CD4-positive, alpha-beta memory T cell (primary cell): ENCODE results near the gene OR13A1. TPM values are rescaled to one million over a fixed set of nuclear protein-coding genes. Genes with fewer than 3 reads are reported as not detected.
"Not testable (repeated sequence)": the region's sequence is repeated elsewhere in the genome, so short reads cannot be mapped to it uniquely, and the experiment has no call there.

Experiments
- CTCF ChIA-PET: fragments of 350-600 bp; sonication (Branson Sonifier 250); formaldehyde crosslinking; loops from one replicate; lab custom pipeline; 2021; ENCODE audit warnings: inconsistent platforms; ENCODE audit not compliant: partially characterized antibody; lab: Charles Lee
- POLR2A ChIA-PET: fragments of 350-600 bp; sonication (Branson Sonifier 250); formaldehyde crosslinking; loops from one replicate; lab custom pipeline; 2021; ENCODE audit not compliant: partially characterized antibody; lab: Charles Lee
- DNase-seq, 5 donors: peaks; one replicate each; pipeline versions ENCODE4 v3.0.0 to v3.0.0-alpha.2; 2020 to 2022; ENCODE audit warnings: mixed read lengths in 1 of 5
- H3K27ac ChIP-seq: one replicate; pipeline ENCODE4 v1.7.0; 2013; ENCODE audit warnings: low read depth, low read length
- H3K27me3 ChIP-seq: 2 replicates; pipeline ENCODE4 v1.7.0; 2013; ENCODE audit warnings: mild to moderate bottlenecking, low read length, moderate library complexity; ENCODE audit not compliant: insufficient read depth
- H3K36me3 ChIP-seq: 2 replicates; pipeline ENCODE4 v1.7.0; 2013; ENCODE audit warnings: mild to moderate bottlenecking, low read length, moderate library complexity; ENCODE audit not compliant: insufficient read depth
- H3K4me1 ChIP-seq: 2 replicates; pipeline ENCODE4 v1.7.0; 2013; ENCODE audit warnings: mild to moderate bottlenecking, low read length, moderate library complexity; ENCODE audit not compliant: insufficient read depth
- H3K4me3 ChIP-seq, 2 donors: one replicate each; pipeline ENCODE4 v1.7.0; 2013; ENCODE audit warnings: low read length in 2 of 2, mild to moderate bottlenecking in 1 of 2
- H3K9me3 ChIP-seq, 2 donors: one replicate each; pipeline ENCODE4 v1.7.0; 2013; ENCODE audit warnings: low read length in 2 of 2, control low read depth in 1 of 2; ENCODE audit not compliant: control insufficient read depth in 1 of 2
- H3K27ac Mint-ChIP-seq, 7 donors: one replicate each; pipeline ENCODE4 v1.8.0; 2020 to 2021; ENCODE audit warnings: mixed read lengths in 7 of 7, mild to moderate bottlenecking in 6 of 7, inconsistent platforms in 3 of 7, moderate library complexity in 3 of 7
- H3K27me3 Mint-ChIP-seq, 2 donors: one replicate each; pipeline ENCODE4 v1.8.0; 2020 to 2021; ENCODE audit warnings: mixed read lengths in 2 of 2
- H3K36me3 Mint-ChIP-seq, 2 donors: one replicate each; pipeline ENCODE4 v1.8.0; 2020 to 2021; ENCODE audit warnings: mixed read lengths in 2 of 2, inconsistent platforms in 1 of 2, mild to moderate bottlenecking in 1 of 2
- H3K4me1 Mint-ChIP-seq, 4 donors: one replicate each; pipeline ENCODE4 v1.8.0; 2020 to 2021; ENCODE audit warnings: mixed read lengths in 4 of 4, mild to moderate bottlenecking in 1 of 4
- H3K4me3 Mint-ChIP-seq, 8 donors: one replicate each; pipeline ENCODE4 v1.8.0; 2020 to 2021; ENCODE audit warnings: mixed read lengths in 8 of 8, mild to moderate bottlenecking in 7 of 8, moderate library complexity in 6 of 8, inconsistent platforms in 3 of 8
- H3K9me3 Mint-ChIP-seq, 8 donors: one replicate each; pipeline ENCODE4 v1.8.0; 2020 to 2021; ENCODE audit warnings: mixed read lengths in 8 of 8, mild to moderate bottlenecking in 5 of 8, inconsistent platforms in 3 of 8, moderate library complexity in 1 of 8
- intact Hi-C: fragments of 100-400 bp; cut with micrococcal nuclease; formaldehyde crosslinking; loops from one replicate; pipeline ENCODE4 v1.15.1; 2023
- polyA plus RNA-seq, 2 donors: library from polyadenylated mRNA; unstranded; fragments of 300-500 nt; fragmentation: Illumina TruSeq; gene quantifications; one replicate each; pipeline ENCODE4 v1.2.3, GENCODE V29; 2021
- total RNA-seq, 2 experiments: library from RNA; stranded (reverse); gene quantifications; one replicate each; pipeline ENCODE4 v1.2.3, GENCODE V29; 2021

The OR13A1 gene, protein sequence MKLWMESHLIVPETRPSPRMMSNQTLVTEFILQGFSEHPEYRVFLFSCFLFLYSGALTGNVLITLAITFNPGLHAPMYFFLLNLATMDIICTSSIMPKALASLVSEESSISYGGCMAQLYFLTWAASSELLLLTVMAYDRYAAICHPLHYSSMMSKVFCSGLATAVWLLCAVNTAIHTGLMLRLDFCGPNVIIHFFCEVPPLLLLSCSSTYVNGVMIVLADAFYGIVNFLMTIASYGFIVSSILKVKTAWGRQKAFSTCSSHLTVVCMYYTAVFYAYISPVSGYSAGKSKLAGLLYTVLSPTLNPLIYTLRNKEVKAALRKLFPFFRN
- total RNA-seq, result not detected
- polyA plus RNA-seq, result under 1 TPM in 1 of 2 donors, not detected in 1; 0.55 TPM

DNA sequence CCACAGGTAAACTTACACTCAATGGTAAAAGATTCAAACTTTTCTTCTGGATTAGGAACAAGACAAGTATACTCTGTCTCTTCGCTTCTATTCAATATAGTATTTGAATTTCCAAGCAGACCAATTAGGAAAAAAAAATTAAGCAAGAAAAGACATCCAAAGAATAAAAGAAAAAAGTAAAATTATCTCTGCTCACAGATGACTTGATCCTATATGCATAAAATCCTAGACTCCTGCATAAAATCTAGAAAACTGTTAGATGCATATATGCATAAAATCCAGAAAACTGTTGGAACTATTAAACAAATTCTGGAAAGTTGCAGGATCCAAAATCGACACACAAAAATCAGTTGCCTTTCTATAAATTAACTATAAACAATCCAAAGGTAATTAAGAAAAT is at the start of gene OR13A1:
Gene OR13A1, minus strand, starts transcription at position 101 of the 400 bp plus-strand sequence. CDS start 11,186 bp downstream, outside the sequence.
- Mint-ChIP-seq H3K4me3 (no peak within 1 kb of the TSS), H3K36me3 (peaks cover 0 to 4% of the 10 kb centered on the region in 2 donors), H3K4me1 (no peaks in the 10 kb centered on the region), H3K27ac (no peak within 1 kb of the TSS), H3K27me3 (peaks cover 0 to 2% of the 10 kb centered on the region in 2 donors), H3K9me3 (peaks cover 2 to 44% (median 29%) of the 10 kb centered on the region in 8 donors)
- Histone ChIP-seq H3K4me1 (no peaks in the 10 kb centered on the region), H3K4me3 (no peak within 1 kb of the TSS), H3K36me3 (no peaks in the 10 kb centered on the region), H3K9me3 (no peaks in the 10 kb centered on the region), H3K27ac (no peak within 1 kb of the TSS), H3K27me3 (no peaks in the 10 kb centered on the region)
- POLR2A ChIA-PET, result no interaction called here
- intact Hi-C loops, result no loop called here
- DNase-seq, result no peak
- CTCF ChIA-PET, result no interaction called here

DNA sequence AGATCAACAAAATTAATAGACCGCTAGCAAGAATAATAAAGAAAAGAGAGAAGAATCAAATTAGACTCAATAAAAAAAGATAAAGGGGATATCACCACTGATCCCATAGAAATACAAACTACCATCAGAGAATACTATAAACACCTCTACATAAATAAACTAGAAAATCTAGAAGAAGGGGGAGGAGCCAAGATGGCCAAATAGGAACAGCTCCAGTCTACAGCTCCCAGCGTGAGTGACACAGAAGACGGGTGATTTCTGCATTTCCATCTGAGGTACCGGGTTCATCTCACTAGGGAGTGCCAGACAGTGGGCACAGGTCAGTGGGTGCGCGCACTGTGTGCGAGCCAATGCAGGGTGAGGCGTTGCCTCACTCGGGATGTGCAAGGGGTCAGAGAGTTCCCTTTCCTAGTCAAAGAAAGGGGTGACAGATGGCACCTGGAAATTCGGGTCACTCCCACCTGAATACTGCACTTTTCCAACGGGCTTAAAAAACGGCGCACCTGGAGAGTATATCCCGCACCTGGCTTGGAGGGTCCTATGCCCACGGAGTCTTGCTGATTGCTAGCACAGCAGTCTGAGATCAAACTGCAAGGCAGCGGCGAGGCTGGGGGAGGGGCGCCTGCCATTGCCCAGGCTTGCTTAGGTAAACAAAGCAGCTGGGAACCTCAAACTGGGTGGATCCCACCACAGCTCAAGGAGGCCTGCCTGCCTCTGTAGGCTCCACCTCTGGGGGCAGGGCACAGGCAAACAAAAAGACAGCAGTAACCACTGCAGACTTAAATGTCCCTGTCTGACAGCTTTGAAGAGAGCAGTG is 46.8 kb upstream of the OR13A1 start:
- H3K27me3 Mint-ChIP-seq, result peaks cover 9 to 19% of the 10 kb centered on the region in 2 donors

DNA sequence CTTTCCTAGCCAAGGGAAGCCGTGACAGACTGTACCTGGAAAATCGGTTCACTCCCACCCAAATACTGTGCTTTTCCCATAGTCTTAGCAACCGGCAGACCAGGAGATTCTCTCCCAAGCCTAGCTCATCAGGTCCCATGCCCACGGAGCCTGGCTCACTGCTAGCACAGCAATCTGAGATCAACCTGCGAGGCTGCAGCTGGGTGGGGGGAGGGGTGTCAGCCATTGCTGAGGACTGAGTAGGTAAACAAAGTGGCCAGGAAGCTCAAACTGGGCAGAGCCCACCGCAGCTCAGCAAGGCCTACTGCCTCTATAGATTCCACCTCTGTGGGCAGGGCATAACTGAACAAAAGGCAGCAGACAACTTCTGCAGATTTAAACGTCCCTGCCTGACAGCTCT is 43.6 kb upstream of the OR13A1 start:
- H3K36me3 Mint-ChIP-seq, CTCF ChIA-PET, POLR2A ChIA-PET, H3K4me3 ChIP-seq, H3K9me3 Mint-ChIP-seq, H3K36me3 ChIP-seq, H3K4me3 Mint-ChIP-seq, H3K4me1 ChIP-seq, H3K9me3 ChIP-seq, H3K27ac ChIP-seq, H3K27me3 ChIP-seq, intact Hi-C loops, H3K27ac Mint-ChIP-seq, DNase-seq: not testable (repeated sequence)
- Mint-ChIP-seq H3K4me1 (peaks cover 6 to 28% (median 8%) of the 10 kb centered on the region in 4 donors), H3K27me3 (peaks cover 9 to 17% of the 10 kb centered on the region in 2 donors)

More for the DNA sequence above, 46.8 kb upstream of the OR13A1 start:
- POLR2A ChIA-PET, CTCF ChIA-PET, H3K36me3 ChIP-seq, H3K9me3 Mint-ChIP-seq, H3K27ac ChIP-seq, H3K36me3 Mint-ChIP-seq, intact Hi-C loops, H3K4me3 ChIP-seq, H3K27me3 ChIP-seq, H3K9me3 ChIP-seq, H3K4me1 ChIP-seq: not testable (repeated sequence)
- Mint-ChIP-seq H3K4me3 (peak overlapping the region in 4 of 8 donors; percentile 4 to 54 (median 24)), H3K4me1 (peaks cover 2 to 19% (median 7%) of the 10 kb centered on the region in 4 donors), H3K27ac (peak overlapping the region in 4 of 7 donors; percentile 5 to 38 (median 14))
- DNase-seq, result peak in 4 of 5 donors; percentile 23 to 53 (median 29)

DNA sequence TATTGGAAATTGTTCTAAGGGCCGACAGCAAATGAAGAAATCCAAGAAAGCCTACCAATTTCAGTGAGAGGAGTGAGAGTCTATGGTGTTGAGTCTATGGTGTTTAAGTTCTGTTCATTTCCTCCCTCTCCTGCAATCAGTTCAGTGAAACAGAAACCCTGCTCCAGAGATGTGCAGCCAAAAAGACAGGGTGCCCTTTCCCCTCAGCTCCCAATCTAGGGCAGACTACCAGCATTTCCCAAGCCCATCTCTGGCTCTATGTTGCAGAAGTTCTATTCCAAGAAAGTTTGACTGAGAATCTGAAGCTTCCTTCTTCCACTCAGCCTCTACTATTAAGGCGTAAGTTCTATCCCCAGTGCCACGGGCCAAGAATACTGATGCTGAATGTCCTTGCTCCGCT is 40.1 kb upstream of the OR13A1 start:
- no peak overlapping the region for H3K4me3 ChIP-seq
- ChIA-PET CTCF (no interaction called here), POLR2A (interaction anchor here (1.2 kb wide), 1 partner anchor 65 kb away, joined by 4 read pairs; no protein-coding TSS in a partner anchor)
- H3K27me3 ChIP-seq, result no peaks in the 10 kb centered on the region
- intact Hi-C loops, result no loop called here
- H3K27ac ChIP-seq, result no peak overlapping the region
- H3K27ac Mint-ChIP-seq, result peak overlapping the region in 3 of 7 donors; percentile 21 to 37 (median 31)
- H3K4me1 Mint-ChIP-seq, result peaks cover 8 to 19% (median 11%) of the 10 kb centered on the region in 4 donors
- no peak overlapping the region for H3K4me3 Mint-ChIP-seq
- H3K27me3 Mint-ChIP-seq, result peaks cover 4 to 11% of the 10 kb centered on the region in 2 donors
- H3K9me3 Mint-ChIP-seq, result peaks cover 0 to 4% (median 0%) of the 10 kb centered on the region in 8 donors
- no peaks in the 10 kb centered on the region for H3K4me1 ChIP-seq
- no peak for DNase-seq
- H3K36me3 ChIP-seq, result no peaks in the 10 kb centered on the region
- peaks cover 0 to 2% of the 10 kb centered on the region in 2 donors for H3K36me3 Mint-ChIP-seq
- no peaks in the 10 kb centered on the region for H3K9me3 ChIP-seq

DNA sequence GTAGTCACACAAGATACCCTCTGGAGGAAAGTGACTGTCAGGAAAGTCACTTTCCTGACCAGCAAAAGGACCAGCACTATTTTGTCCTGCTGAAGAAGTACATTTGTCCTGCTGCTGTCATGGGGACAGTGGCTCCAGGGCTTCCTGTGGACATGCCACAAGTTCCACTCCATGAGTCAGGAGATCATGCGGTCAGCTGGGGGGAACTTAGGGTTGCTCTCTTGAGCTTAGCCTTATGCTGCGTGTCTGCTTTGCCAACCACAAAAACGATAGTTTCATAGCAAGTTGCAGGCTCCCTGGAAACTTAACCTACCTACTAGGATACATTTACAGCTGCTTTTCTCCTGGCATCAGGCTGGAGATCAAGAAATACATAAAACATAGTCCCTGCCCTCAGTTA is 38.9 kb upstream of the OR13A1 start:
- Histone ChIP-seq H3K9me3 (no peaks in the 10 kb centered on the region), H3K4me3 (no peak overlapping the region), H3K4me1 (no peaks in the 10 kb centered on the region), H3K36me3 (no peaks in the 10 kb centered on the region), H3K27me3 (no peaks in the 10 kb centered on the region), H3K27ac (no peak overlapping the region)
- DNase-seq, result no peak
- CTCF ChIA-PET, result interaction anchor here (0.9 kb wide), 1 partner anchor 64 kb away, joined by 3 read pairs; no protein-coding TSS in a partner anchor
- peaks cover 8 to 19% (median 10%) of the 10 kb centered on the region in 4 donors for H3K4me1 Mint-ChIP-seq
- no peaks in the 10 kb centered on the region for H3K36me3 Mint-ChIP-seq
- H3K27me3 Mint-ChIP-seq, result peaks cover 4 to 8% of the 10 kb centered on the region in 2 donors
- no peak overlapping the region for H3K27ac Mint-ChIP-seq
- intact Hi-C loops, result no loop called here
- H3K9me3 Mint-ChIP-seq, result no peaks in the 10 kb centered on the region
- POLR2A ChIA-PET, result interaction anchor here (1.0 to 1.6 kb wide), 2 partner anchors 21 to 67 kb away, joined by 3 to 5 read pairs; no protein-coding TSS in a partner anchor
- no peak overlapping the region for H3K4me3 Mint-ChIP-seq

DNA sequence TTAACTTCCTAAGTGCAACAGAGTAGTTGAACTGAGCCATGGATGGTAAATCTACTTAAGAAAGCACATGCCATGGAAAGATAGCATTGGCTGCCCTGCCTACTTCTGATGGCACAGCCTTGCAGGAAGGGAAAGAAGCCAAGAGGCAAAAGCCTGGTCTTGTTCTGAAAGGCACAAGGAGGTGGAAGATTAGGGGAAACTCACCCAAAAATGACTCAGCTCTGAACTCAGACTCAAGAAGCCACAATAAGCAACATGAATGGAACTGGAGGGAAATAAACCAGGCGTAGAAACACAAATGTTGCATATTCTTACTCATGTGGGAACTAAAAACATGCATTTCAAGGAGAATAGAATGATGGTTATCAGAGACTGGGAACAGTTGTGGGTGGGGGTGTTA is 37.8 kb upstream of the OR13A1 start:
- Histone ChIP-seq H3K27me3 (no peaks in the 10 kb centered on the region), H3K4me3 (no peak overlapping the region), H3K36me3 (no peaks in the 10 kb centered on the region), H3K4me1 (no peaks in the 10 kb centered on the region), H3K27ac (no peak overlapping the region), H3K9me3 (no peaks in the 10 kb centered on the region)
- Mint-ChIP-seq H3K27me3 (peaks cover 4% of the 10 kb centered on the region in 2 donors), H3K36me3 (peaks cover 0 to 3% of the 10 kb centered on the region in 2 donors), H3K4me1 (peaks cover 8 to 19% (median 10%) of the 10 kb centered on the region in 4 donors), H3K27ac (peak overlapping the region in 1 of 7 donors; percentile 5), H3K9me3 (peaks cover 0 to 5% (median 2%) of the 10 kb centered on the region in 8 donors), H3K4me3 (peak overlapping the region in 1 of 8 donors; percentile 67)
- POLR2A ChIA-PET, result interaction anchor here (1.6 kb wide), 1 partner anchor 68 kb away, joined by 5 read pairs; no protein-coding TSS in a partner anchor
- no peak for DNase-seq
- intact Hi-C loops, result no loop called here
- CTCF ChIA-PET, result no interaction called here
